Fibroblast of skin of left biceps (primary cell): ENCODE data around the gene FLNA.
"Not testable (repeated sequence)": the region's sequence is repeated elsewhere in the genome, so short reads cannot be mapped to it uniquely, and the experiment has no call there.

Source experiments
- DNase-seq, 2 experiments: peaks; one replicate each; pipeline ENCODE4 v3.0.0-alpha.2; 2013; ENCODE audit warnings: low read depth in 2 of 2

Gene FLNA

DNA sequence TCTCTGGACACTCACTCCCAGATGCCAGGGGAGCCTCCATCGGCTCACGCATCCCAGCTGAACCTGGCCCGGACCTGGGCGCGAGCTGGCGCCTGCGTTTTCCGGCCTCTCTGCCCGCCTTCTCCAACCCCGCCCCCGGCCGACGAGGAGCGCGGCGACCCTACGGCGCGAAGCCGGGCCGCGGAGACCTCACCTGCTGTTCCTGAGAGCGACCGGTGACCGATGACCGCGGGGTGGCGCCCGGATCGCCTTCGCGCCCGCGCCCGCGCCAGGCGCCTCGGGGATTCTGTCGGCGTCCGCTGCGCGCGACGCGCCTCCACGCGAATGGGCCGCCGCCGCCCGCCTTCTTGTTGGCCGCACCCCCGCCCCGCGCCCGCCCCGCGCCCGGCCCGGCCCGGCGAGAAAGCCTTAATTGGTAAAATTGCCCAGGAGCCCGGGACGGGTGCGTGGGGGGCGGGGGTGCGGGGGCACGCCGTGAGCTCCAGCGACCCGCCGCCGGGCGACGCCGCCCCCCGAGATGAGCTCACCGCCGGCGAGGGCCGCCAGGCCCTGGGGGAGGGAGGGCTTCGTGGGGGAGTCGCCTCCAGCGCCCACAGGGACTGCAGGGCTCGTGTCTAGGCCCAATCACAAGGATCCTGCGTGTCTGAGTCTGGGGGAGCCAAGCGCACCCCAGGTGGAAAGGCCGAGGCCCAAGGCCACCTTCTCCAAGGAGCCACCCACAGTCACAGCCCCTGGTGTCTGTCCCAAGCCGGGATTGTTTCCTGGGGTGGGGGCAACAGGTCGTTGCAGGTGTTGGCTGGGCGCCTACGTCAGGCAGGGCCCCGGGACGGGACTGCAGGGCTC lies at the start of gene FLNA:
FLNA (minus strand) TSS at position 322 of the 843 bp plus-strand sequence. CDS start 3,389 bp downstream, outside the sequence.
- no peak for DNase-seq

DNA sequence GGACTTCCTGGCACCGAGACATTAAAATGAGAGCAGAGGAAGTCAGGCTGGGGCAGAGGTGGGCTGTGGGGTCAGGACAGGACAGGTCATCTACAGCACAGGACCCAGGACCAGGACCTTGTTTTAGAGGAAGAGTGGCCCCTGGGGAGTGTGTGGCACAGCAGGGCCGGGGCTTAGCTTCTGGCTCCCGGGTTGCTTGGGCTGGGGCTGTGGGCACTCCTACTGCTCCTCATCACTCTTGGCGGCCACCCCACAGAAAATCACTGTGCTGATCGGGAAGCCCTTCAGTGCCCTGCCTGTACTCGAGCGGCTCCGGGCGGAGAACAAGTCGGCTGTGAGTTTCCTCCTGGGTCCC lies 45.9 kb upstream of the FLNA start:
- no peak for DNase-seq

DNA sequence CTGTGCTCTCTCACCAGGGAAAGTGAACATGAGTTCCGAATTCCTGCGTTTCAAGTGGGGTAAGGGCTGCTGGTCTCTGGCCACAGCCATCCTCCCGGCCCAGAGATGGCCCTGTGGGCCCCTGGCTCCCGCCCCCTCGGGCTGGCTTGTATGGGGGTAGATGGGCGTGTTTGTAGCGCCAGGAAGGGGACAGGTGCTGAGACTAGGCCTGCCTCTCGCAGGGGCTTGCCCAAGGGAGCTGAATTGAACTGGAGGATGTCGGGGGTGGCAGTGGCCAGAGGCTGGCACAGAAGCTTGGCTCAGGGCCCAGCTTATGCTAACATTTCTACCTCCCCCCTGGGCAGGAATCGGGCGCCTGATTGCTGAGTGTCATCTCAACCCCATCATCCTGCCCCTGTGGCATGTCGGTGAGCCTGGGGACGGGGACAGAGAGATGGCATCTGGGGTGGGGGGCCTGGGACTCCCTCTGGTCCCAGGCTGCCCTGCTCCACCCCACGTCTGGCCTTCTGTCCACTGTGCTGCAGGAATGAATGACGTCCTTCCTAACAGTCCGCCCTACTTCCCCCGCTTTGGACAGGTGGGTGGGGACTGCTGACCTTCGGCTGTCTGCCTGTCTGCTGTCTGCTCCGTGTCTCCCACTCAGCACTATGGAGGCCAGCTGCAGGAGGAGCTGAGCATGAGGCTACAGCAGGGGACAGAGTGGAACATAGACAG lies 45.4 kb upstream of the FLNA start:
- DNase-seq = no peak

GRCh38 chrX:154419189-154419588 lies 44.8 kb upstream of the FLNA start:
- DNase-seq = no peak

GRCh38 chrX:154417157-154417556 lies 42.7 kb upstream of the FLNA start:
- no peak for DNase-seq

DNA sequence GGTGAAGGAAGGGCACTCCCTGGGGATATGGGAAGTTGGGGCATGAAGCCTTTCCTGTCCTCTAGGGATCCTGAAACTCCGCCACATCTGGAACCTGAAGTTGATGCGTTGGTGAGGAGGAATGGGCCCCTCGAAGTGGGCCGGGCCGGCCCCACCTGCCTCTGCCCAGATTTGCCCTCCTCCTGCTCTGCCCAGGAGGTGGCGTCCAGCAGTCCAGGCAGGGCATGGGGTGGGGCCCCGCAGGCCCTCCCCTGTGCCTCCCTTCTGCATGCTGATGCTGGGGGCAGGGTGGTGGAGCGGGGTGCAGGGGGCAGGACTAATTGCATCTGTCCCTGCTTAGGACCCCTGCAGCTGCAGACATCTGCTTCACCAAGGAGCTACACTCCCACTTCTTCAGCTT lies 38.7 kb upstream of the FLNA start:
- no peak for DNase-seq

DNA sequence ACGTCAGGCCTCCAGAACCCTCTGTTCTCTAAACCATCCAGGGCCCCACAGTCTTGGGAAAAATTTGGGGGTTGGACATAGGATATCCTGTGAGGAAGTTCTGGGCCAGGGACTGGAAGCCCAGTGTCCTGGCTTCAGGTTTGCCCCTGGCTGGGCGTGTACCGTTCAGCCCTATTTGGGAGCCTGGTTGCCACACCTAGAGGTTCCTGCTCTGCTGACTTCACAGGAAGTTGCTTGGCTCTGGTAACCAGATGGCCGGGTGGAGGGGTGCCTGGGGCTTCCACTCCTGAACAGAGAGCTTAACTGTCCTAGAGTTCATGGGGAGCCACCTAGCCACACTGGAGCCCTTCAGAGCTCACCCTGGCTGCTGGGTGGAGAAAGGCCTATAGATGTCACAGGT lies 38.0 kb upstream of the FLNA start:
- DNase-seq = no peak

DNA sequence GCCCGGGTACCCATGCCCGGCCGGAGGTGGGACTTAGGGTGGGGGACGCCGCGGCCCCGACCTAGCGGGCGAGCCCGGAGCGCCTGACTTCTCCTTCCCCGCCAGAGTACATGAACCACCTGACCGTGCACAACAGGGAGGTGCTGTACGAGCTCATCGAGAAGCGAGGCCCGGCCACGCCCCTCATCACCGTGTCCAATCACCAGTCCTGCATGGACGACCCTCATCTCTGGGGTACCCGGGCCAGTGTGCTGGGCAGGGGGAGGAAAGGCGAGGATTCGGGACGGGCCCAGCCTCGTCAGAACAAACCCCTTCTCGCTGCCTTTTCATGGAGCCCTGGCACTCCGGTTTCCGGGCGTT lies 37.5 kb upstream of the FLNA start:
- no peak for DNase-seq

- DNase-seq = no peak
These were observed 34.9 kb upstream of the FLNA start, which contains the start of gene DNASE1L1 for GRCh38 chrX:154409222-154409871. Gene DNASE1L1, minus strand, starts transcription at chrX:154409254. Its CDS starts 3,686 bp downstream, at chrX:154405568.

GRCh38 chrX:154408659-154409221 lies 34.3 kb upstream of the FLNA start:
- no peak for DNase-seq

DNA sequence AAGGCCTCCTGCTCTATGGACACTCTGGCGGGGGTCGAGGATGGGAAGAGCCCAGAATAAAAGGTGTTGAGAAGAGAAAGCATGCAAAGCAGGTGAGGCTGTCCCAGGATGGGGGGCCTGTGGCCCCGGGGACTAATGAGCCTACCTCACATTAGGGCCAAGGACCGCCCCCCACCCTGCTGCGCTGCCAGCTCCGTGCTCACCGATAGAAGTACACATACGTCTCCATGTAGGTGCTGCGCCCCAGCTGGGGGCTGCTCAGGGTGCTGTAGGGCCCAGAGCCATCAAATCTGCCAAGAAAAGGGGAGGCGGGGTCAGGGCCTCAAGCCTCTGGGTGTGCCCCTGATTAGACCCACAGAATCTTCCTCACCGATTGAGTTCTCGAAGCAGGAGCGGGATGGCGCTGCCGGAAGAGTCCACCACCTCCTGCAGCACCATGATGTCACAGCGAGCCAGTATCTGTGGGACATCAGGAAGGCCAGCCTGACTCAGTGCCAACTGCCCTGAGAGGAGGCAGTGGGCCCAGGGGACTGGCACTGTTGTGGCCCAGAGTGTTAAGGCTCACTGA lies 30.3 kb upstream of the FLNA start:
- DNase-seq = no peak

DNA sequence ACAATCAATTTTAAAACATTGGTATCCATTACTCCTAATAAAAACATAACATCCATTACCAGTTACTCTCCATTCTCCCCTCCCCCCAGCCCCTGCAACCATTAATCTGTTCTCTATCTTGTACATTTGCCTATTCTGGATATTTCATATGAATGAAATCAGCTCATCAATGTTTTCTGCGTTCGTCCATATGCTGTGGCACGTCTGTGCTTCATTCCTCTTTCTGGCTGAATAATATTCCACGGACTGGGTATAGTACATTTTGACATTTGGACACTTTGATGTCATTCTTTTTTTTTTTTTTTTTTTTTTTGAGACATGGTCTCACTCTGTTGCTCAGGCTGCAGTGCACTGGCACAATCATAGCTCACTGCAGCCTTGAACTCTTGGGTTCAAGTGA lies 29.4 kb upstream of the FLNA start:
- DNase-seq = no peak

GRCh38 chrX:154403192-154403591 lies 28.8 kb upstream of the FLNA start:
- DNase-seq = no peak

GRCh38 chrX:154402622-154403127 lies 28.2 kb upstream of the FLNA start:
- DNase-seq = no peak

GRCh38 chrX:154401918-154402621 lies 27.6 kb upstream of the FLNA start:
- DNase-seq = no peak

DNA sequence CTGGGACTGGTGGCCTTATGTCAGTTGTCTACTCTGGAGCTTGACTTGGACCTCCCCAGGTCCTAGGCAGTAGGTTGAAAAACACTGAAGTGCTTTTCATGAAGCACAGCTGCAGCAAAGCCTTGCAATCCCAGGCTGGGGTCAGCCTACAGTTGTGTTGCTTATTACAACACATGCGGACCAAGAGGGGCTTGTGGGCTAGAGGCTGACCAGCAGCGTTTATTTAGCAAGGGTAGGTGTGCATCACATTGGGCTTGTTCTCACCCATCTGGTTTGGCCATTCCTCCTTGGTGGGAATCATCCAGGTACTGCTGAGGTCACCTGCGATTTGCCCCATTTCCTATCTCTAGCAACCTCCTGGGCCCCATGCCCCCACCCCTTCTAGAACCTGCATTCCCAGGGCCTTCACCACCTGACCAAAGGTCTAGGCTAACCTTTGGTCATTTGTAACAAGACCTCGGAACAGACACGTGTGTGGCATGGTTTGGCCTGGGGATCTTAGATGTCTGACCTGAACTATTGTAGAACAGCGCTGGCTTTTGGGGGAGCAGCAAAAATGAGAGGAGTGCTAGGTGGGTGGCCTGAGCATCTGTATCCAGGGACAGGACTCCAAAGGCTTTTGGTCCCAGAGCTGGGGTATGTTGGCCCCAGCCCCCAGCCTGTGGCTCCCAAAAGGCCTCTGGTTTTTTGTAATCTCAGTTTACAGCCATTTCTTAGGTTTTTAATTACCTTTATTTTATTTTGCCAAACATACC lies 26.8 kb upstream of the FLNA start:
- DNase-seq = no peak

GRCh38 chrX:154400369-154400817 lies 26.0 kb upstream of the FLNA start:
- DNase-seq = not testable (repeated sequence)

- DNase-seq = no peak
These were observed 25.3 kb upstream of the FLNA start for GRCh38 chrX:154399527-154400368.
